Lower lobe of right lung (tissue), 2 donors: ENCODE results near the gene PTPRM. TPM values are rescaled to one million over a fixed set of nuclear protein-coding genes. Genes with fewer than 3 reads are reported as not detected.

Experiments
- ATAC-seq, 2 donors: fragments of 200-7000 bp; cut with Tn5 transposase; one replicate each; pipeline ENCODE4 v1.9.1; 2020 to 2022; ENCODE audit warnings: mild to moderate bottlenecking in 2 of 2, moderate library complexity in 2 of 2
- DNase-seq: peaks from one replicate; pipeline ENCODE4 v3.0.0-alpha.2; 2020
- H3K27ac ChIP-seq: fragments of 200-600 bp; one replicate; pipeline ENCODE4 v1.8.0; 2022
- H3K27me3 ChIP-seq: fragments of 200-600 bp; one replicate; pipeline ENCODE4 v1.8.0; 2022; ENCODE audit warnings: low read depth
- H3K36me3 ChIP-seq: fragments of 200-600 bp; one replicate; pipeline ENCODE4 v1.8.0; 2022; ENCODE audit warnings: mild to moderate bottlenecking
- H3K4me1 ChIP-seq: fragments of 200-600 bp; one replicate; pipeline ENCODE4 v1.8.0; 2022
- H3K4me3 ChIP-seq: fragments of 200-600 bp; one replicate; pipeline ENCODE4 v1.8.0; 2022; ENCODE audit warnings: mild to moderate bottlenecking
- H3K9me3 ChIP-seq: fragments of 200-600 bp; one replicate; pipeline ENCODE4 v1.8.0; 2022
- CTCF ChIP-seq: fragments of 200-600 bp; IDR thresholded peaks from one replicate; pipeline ENCODE4 v1.8.0; 2022; ENCODE audit warnings: antibody characterized with exemption, mild to moderate bottlenecking
- intact Hi-C: fragments of 100-400 bp; cut with DNase I; formaldehyde crosslinking; loops from one replicate; pipeline ENCODE4 v1.11.0; 2022
- total RNA-seq: library from RNA; stranded (reverse); fragmentation: NEBNext Ultra II Directional; extraction: Animal tissue kit (Norgen Biotek cat#: 25700); gene quantifications from one replicate; pipeline ENCODE4 v1.2.1, GENCODE V29; 2021
- donor health status: DM: no; HTN: yes; CAD: no; lungs with severe emphysema.

PTPRM gene
- total RNA-seq, 1 donor from 2014 or later: 85.2 TPM

DNA sequence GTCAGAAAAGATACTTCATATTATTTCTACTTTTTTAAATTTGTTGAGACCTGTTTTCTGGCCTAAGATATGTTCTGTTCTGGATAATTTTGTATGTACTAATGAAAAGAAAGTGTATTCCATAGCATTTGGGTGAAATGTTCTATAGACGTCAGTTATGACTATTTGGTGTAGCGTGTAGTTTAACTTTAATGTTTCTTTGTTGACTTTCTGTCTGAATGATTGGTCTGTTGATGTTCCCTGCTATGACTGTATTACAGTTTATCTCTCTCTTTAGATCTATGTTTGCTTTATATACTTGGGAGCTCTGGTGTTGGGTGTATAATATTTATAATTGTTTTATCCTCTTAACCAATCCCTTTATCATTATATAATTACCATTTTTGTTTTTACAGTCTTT is 352.4 kb downstream of the PTPRM start:
- no peak overlapping the region for H3K27ac ChIP-seq
- DNase-seq (no peak), ATAC-seq (no peak)
- no peak for TF ChIP-seq CTCF
- H3K9me3 ChIP-seq: no peaks in the 10 kb centered on the region
- no peaks in the 10 kb centered on the region for H3K27me3 ChIP-seq
- no peaks in the 10 kb centered on the region for H3K36me3 ChIP-seq
- peaks cover 8% of the 10 kb centered on the region for H3K4me1 ChIP-seq
- intact Hi-C loops: no loop called here
- H3K4me3 ChIP-seq: no peak overlapping the region

DNA sequence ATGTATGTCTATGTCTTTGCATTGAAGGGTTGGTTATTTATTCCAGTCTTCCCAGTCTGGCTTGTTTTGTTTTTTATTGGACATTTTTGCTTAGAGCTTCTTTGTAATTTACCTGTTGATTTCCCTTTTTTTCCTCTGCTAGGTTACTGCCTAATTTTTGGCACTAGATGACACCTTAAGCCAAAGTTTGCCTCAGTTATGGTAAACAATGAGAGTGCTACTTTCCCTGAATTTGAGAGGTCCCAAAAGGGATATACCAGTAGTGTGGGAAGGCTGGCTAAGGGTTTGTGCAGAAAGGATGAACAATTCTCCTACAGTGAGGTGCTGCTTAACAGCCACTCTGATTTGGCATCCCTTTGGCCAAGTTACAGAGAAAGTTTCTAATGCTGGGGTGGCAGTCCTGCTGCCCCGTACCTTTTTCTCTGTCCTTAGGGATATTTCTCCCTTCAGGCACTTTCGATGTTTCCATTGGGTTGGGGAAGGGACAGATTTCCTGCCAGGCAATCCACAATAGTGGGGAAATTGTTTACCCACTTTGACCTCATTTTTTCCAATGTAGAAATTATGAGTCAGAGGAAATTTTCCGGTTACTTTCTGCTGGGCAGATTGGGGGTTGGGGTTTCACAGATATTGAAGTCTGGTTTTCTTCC is 354.9 kb downstream of the PTPRM start:
- TF ChIP-seq CTCF: no peak
- H3K36me3 ChIP-seq: no peaks in the 10 kb centered on the region
- H3K4me1 ChIP-seq: no peaks in the 10 kb centered on the region
- ATAC-seq (peak; percentile 30 to 79), DNase-seq (no peak)
- H3K27ac ChIP-seq: peak overlapping the region; percentile 18
- no peaks in the 10 kb centered on the region for H3K27me3 ChIP-seq
- H3K4me3 ChIP-seq: no peak overlapping the region
- no peaks in the 10 kb centered on the region for H3K9me3 ChIP-seq
- intact Hi-C loops: no loop called here

GRCh38 chr18:7923105-7923504 is 356.0 kb downstream of the PTPRM start:
- no peak for DNase-seq
- H3K27me3 ChIP-seq: no peaks in the 10 kb centered on the region
- intact Hi-C loops: no loop called here
- no peaks in the 10 kb centered on the region for H3K4me1 ChIP-seq
- TF ChIP-seq CTCF: no peak
- no peaks in the 10 kb centered on the region for H3K9me3 ChIP-seq
- H3K36me3 ChIP-seq: no peaks in the 10 kb centered on the region
- H3K27ac ChIP-seq: no peak overlapping the region
- H3K4me3 ChIP-seq: no peak overlapping the region
- ATAC-seq: peak in 1 of 2 donors; percentile 25

DNA sequence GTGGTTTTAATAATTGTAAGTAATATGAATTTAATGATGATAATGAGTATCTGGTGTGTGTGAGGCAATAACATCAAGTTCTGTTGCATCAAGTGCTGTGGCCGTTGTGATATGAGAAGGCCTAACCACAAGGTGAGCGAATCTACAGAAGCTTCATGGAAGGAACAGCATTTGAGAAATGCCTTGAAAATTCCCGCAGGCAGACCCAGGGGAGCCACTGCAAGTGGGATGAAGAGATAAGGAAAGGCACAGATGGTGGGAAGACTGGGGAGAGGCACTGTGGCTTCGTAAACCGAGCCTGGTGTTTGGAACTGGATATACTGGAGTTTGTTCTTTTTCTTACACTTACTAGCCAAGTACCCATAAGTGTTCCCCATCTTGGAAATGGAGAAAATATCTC is 357.5 kb downstream of the PTPRM start:
- no peak for DNase-seq
- no peak overlapping the region for H3K27ac ChIP-seq
- intact Hi-C loops: no loop called here
- H3K4me3 ChIP-seq: no peak overlapping the region
- no peaks in the 10 kb centered on the region for H3K9me3 ChIP-seq
- H3K4me1 ChIP-seq: no peaks in the 10 kb centered on the region
- H3K27me3 ChIP-seq: no peaks in the 10 kb centered on the region
- TF ChIP-seq CTCF: no peak
- no peaks in the 10 kb centered on the region for H3K36me3 ChIP-seq
- ATAC-seq: no peak

DNA sequence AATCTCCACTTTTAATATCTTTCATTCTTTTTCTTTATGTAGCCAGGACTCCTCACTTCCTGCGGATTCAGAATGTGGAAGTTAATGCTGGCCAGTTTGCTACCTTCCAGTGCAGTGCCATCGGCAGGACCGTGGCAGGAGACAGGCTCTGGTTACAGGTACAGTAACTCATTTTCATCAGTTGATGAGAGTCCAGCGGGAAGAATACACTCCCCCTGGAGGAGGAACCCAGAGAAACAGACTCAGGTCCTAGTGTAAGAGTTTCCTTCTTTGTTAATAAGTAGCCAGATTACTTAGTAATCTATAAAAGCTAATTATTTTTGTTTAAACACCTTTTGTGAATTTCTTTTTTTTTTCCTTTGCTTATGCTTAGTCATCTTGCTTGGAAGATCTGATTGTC is 359.4 kb downstream of the PTPRM start:
- no peaks in the 10 kb centered on the region for H3K9me3 ChIP-seq
- H3K27me3 ChIP-seq: no peaks in the 10 kb centered on the region
- DNase-seq: no peak
- no peaks in the 10 kb centered on the region for H3K36me3 ChIP-seq
- TF ChIP-seq CTCF: no peak
- ATAC-seq: peak; percentile 56 to 81
- H3K4me1 ChIP-seq: no peaks in the 10 kb centered on the region
- H3K27ac ChIP-seq: no peak overlapping the region
- no peak overlapping the region for H3K4me3 ChIP-seq
- intact Hi-C loops: no loop called here
